GM18868 (cell line): Measurements from ENCODE around the gene NECTIN4.
A peak's percentile ranks its signal among the peaks of the same experiment; 100 is the strongest.

Source experiments
- ATAC-seq: cut with Tn5 transposase; IDR thresholded peaks from one replicate; pipeline ENCODE4 v1.9.1; 2021; ENCODE audit warnings: mild to moderate bottlenecking, moderate library complexity; ENCODE audit not compliant: unreplicated experiment

NECTIN4 gene

DNA sequence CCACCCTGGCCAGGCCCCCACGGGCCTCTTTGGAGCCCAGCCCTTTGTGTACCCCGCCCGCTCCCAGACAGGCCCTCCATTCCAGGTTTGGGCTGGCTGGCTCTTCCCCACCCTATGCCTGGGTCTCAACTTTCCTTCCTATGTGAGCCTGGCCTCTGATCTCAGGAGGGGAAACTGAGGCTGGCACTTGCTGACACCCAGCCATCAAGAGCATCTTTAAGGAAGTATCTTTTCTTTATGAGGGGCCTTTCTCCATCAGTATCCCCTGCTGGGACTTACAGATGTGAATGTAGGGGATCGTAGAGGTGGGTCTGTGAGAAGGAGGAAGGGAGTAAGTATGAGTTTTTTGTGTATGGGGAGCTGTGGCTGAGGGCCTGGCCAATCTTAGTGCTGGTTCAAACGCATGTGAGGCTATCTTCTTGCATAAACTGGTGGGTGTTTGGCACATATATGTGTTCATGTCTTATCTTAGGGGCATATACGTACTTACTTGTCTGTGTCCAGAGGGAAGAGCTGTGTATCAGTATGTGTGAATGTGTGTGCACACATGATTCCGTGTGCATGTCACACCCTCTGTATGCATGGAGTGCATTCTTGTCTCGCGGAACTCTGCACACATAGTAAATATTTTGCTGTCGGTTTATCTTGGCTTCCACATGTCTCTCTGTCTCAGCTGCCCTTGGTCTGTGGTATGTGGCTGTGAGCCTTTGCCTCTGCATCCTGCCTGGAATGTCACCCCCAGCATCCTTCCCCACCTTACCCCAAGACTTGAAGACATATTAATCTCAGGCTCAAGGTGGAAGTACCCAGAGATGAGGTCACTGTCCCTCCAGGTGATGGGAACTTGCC, 5.4 kb downstream of the NECTIN4 start:
- no peak for ATAC-seq

DNA sequence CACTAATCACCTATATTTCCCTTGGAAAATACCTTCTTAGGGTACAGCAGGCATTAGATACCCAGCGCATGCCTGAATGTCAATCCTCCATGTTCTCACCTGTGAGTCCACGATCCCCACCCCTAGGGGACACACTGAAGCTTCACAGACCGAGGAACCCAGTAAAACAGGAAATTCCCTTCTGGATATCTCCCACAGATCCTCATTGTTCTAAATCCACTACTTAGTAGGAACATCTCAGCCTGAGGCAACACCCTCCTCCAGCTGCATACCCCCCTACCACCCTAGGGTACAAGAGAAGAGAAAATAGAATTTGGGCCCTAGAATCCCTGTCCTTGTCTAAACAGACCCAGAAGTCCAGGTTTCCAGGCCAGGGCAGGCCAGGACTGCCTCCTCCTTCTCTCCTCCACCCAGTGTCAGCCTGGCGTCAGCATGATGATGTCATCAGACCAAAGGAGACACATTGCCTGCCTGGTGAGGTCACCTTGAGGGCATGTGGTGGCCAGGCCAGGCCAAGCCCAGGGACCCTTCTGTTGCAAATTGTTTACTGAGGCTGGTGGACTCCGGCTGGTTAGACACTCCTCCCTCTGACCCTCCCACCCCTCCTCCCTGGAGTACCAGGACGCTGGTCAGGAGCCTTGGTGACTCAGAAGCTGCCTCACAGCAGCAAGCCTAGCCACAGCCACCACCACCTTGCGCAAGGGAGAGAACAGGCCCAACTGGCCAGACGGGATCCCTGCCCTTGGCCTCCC, 6.2 kb downstream of the NECTIN4 start:
- no peak for ATAC-seq

GRCh38 chr1:161082483-161082882, 6.9 kb downstream of the NECTIN4 start:
- ATAC-seq: no peak

DNA sequence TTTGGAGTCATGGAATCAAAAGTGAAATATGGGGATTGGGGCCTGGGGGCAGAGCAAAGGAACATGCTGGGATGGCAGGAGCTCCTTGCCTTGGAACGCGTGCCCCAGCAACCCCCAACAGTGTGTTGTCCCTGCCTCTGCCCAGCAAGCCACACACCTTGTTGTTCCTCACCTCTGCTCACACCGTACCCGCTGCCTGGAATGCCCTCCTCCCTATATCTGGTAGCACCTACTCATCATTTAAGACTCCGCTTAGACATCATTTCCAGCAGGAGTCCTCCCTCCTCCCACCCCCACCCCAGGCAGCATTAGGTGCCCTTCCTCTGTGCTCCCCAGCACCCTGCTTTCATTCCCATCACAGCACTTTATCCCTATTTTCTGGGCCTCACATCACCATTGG, 7.8 kb downstream of the NECTIN4 start:
- ATAC-seq: no peak

DNA sequence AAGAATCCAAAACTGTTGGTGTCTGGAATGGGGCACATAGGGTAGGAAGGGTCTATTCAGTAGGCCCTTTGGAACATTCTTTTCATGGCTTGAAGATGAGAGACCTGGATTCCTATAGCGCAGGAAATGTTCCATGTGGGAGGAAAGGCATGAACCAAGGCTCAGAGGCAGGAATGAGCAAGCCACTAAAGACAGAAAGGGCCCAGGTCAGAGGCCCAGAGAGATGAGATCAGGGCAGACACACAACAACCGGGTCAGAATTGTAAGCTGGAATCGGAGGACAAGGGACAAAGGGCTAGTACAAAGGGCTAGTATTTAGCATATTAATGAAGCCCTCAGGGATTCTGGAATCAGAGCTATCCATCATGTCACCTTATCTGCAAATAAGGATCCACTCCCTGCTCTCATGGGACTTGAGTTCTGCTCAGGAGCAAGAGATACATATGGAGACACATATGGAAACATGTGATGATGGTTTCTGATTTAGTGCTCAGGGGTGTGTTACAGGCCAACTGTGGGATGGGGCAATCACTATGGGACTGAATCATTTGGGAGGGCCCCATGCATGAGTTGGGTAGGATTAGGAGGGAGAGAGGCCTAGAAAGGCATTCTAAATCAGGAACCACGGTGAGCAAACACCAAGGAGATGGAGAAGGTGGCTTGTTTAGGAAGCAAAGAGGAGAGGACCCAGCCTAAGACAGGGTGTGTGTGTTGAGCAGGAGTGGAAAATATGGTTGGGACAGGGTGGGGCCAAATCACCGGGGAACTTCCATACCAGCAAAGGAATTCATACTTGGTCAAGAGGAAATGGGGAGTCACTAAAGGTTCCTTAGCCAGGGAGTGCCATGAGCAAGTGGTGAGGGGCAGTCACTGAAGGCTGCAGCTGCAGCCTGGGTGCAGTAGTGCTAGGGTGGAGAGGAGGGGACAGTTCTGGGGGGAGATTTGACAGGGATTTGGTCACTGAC, 8.6 kb downstream of the NECTIN4 start:
- ATAC-seq: no peak

DNA sequence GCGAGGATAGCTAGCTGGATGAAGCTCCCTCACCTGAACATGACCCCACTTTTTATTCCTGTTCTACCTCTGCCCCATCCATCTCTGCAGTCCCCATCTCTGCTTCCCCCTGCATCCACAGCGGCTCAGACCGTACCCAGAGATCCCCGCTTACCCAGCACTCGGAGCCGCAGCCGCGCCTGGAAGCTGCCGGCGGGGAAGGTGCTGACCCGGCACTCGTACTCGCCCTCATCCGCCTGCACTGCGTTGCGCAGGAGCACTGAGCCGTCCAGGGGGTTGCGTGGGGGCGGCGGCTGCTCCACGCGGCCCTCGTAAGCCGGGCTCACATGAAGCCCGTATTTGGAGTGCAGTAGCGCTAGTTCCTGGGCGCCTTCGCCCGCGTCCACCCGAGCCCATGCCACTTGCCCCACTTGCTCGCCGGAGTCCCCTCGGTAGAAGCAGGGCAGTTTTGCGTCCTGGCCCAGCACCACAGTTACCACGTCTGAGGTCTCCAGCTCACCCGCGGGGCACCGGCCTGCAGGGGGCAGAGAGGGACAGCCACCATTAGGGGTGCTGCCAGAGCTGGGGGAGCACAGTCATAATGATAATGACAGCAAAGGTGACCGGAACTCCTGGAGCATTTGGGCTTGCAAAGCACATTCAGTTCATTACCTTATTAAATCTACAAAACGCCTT, 9.8 kb downstream of the NECTIN4 start:
- ATAC-seq: no peak

DNA sequence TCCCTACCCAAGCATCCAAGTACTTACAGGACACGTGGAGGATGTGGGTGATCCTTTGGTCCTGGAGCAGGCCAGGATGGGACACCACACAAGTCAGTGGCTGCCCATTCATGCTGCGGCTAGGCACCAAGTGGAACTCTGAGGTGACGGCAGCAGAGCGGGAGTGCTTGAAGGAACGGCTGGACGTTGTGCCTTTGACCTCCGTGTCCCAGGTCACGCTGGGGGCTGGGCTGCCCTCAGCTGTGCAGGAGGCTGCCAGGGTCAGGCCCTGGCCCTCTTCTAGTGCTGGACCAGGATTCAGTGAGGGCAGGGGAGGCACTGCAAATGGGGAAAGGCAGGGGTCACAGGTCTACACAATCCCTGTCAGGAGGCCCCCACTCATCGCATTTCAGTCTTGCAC, 11.9 kb downstream of the NECTIN4 start:
- no peak for ATAC-seq

DNA sequence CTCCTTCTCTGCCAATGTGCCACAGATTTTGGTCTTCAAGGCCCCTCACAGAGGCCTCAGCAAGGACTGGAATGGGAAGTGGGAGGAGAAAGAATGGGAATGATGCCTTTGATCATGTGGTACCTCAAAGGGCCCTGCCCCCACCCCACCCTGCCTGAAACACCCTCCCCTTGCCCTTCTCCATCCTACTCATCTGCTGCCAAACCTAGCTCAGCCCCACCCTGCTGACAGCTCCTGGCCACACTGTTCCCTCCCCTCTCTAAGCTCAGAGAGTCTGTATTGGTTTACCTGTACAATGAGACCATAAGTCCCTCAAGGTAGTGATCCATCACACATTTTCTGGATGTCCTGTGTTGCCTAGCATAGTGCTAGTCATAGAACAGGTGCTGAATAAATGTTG, 12.9 kb downstream of the NECTIN4 start:
- no peak for ATAC-seq

DNA sequence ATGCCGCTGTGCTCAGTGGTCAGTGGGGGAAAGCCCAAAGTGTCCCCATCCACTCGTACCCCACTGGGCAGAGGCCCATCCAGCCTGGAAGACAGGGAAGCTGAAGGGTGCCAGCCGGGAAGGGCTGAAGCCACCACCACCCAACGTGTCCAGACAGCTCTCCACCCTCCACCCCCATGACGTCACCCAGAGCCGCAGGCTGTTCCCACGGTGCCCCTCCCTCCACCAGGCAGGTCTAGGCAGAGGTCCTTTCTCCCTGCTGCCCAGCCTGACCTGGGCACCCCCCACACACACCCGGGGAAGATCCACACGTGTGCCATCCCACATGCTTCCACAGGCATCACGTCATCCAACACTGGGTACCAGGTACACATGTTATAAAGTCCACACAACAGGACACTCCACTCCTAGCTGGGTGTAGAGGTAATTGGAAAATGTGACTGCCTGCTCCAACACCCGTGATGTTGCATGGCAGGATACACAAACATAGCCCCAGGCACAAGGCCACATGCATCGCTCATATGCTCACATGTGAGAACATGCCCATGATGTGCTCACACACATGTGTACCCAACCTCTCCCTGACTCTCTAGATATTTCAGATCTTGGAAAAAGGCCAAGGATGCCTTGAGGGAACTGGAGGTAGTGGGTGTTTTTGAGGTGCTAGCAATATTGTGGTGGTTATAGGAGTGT, 14.5 kb downstream of the NECTIN4 start:
- ATAC-seq: no peak

DNA sequence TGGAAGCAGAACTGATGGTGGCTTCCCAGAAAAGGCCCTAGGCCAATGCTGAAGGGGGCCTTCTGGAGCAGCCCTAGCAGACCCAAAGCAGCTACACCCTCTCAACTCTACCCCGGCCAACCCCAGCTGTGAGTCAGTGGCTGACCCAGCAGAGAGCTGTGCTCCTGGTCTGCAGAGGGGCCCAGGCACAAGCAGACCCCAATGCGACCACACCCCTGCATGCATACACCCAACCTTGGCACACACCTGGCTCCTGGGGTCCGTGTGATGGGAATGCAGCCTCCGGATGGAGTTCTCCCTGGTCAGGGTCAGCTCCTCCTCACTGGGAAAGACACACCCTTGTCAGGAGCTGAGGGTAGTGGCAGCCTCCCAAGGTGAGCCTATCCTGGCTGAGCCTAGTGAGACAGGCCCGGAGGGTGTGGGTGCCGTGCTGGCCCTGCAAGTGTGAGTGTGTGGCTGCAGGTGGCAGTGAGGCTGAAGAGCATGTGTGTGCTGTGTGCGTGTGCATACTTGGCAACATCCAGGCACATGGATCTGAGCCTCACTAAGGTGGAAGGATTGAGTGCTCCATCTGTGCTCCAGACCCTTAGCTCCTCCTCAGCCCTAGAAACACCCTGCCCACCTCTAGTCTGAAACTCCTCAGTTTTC, 15.8 kb downstream of the NECTIN4 start:
- ATAC-seq: no peak

- ATAC-seq: no peak
Measured at GRCh38 chr1:161072751-161073449, 16.5 kb downstream of the NECTIN4 start.

- no peak for ATAC-seq
Measured at GRCh38 chr1:161071886-161072371, 17.4 kb downstream of the NECTIN4 start.

DNA sequence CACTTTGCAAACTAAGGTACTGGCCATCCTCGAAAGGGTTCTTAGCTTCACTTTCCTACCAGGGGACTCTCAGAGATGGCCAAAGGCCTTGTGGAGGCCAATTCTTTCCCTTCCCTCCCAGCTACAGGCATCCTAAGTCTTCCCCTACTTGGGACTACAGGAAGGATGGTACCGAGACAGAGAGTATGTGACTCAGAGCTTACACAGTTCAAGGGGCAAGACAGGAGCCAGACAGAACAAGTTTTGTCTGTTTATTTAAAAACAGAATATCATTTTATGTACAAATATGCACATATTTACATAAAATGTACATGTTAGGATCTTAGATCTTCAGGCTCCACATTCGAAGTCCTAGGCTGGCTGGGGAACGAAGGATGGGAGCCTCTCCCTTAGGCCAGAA, 18.6 kb downstream of the NECTIN4 start:
- ATAC-seq: no peak

- peak; percentile 83 for ATAC-seq
Measured at GRCh38 chr1:161069731-161070270, 19.6 kb downstream of the NECTIN4 start, which contains the start of gene ARHGAP30. ARHGAP30 (minus strand) TSS chr1:161069891; CDS start chr1:161069624, 267 bp downstream.

DNA sequence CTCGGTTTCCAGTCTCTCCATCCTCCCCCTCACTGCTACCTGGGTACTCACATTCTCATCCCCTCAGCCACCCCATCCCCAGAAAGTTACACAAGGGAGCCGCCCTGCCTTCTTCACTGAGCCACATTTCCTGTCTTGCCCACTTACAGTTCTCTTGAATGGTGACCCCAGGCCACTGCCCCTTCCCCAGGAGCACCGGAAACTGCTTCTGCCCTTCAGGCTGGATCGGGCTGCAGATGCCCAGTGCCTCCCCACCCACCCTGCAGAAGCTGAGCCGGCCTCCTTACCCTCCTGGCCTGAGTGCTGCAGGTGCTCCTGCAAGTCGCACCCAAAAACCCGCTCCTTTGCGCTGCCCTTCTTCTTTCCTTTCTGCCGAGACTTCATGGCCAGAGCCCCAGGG, 20.1 kb downstream of the NECTIN4 start:
- ATAC-seq: no peak

DNA sequence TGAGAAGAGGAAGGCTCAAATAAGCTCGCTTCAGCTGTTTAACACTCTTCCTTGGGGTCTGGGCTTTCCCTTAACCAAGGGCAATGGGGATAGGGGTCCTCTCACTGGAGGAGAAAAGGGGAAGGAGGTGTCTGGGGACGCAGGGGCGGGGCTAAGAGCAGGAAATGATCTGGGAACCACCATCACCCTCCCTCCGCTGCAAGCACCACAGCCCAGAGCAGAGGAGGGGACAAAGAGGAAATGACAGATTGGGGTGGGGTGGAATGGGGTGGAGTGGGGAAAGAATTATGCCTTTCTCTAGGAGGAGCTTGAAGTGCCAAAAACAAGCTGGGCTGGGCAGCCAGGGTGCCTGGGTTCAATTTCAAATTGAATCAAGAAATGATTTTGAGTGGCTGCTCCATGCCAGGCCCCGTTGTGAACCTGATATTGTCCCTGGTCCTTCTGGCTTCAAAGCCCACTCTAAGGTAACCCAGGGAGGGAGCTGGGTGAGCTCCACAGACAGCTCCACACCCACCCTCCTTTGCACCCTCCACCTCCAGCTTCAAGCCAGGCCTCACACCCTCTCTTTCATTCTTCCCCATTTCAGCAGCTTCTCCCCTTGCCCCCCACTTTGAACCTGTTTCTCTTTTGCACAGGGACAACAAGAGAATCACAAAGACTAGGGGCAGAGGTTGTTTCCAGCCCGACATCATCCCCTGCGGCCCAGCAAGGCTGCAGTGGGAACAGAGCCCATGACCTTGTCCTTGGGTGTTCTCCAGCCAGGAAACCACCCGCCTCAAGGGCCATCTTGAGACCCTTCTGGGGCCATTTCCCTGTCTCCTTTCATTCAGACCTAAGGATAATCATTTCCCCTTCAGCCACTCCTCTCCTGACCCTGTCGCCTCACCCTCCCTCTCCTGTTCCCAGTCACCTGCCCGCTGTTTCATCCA, 20.8 kb downstream of the NECTIN4 start:
- ATAC-seq: peak; percentile 74

DNA sequence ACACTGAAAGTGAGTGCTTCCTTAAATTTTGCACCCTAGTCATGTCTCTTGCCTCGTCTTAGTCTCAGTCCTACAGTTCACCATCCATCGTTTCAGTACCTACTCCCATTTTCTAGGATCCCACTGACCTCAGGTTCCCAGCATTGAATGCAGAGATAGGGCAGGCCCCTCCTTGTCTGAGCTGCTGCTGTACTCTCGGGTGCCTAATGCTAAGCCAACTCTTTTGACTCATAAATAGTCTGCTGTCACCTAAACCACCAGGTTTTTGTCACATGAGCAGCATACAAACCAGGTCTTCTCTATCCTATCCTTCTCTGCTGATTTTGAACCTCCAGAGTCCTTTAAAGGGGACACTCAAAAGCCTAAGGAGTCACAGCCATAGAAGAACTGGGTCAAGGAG, 22.7 kb downstream of the NECTIN4 start:
- no peak for ATAC-seq
